H1 (cell line): ENCODE measurements around the gene LILRB2. TPM values are rescaled to one million over a fixed set of nuclear protein-coding genes. Genes with fewer than 3 reads are reported as not detected.

Experiments used
- CTCF ChIA-PET: fragments of 300-600 bp; sonication (Branson Sonifier 250); formaldehyde crosslinking; loops from one replicate; lab custom pipeline; 2021; ENCODE audit not compliant: partially characterized antibody; lab: Charles Lee
- POLR2A ChIA-PET: fragments of 300-600 bp; sonication (Branson Sonifier 250); formaldehyde crosslinking; loops from one replicate; lab custom pipeline; 2021; ENCODE audit warnings: inconsistent platforms; ENCODE audit not compliant: partially characterized antibody; lab: Charles Lee
- DNase-seq, 2 experiments: peaks; one replicate each; pipeline versions ENCODE4 v3.0.0 to v3.0.0-alpha.2; 2010 to 2022; ENCODE audit warnings: low spot score in 2 of 2, low read depth in 1 of 2, mixed read lengths in 1 of 2
- FAIRE-seq: peaks from 2 replicates; lab custom pipeline; 2011; peaks lifted over from hg19 to GRCh38; lab: Jason Lieb, UNC
- H2AFZ ChIP-seq: 2 replicates; pipeline ENCODE4 v1.8.1; 2012; ENCODE audit warnings: low read length, inconsistent platforms
- H2AK5ac ChIP-seq: 2 replicates; pipeline ENCODE4 v1.6.1; 2013; ENCODE audit warnings: low read depth, low read length
- H2BK120ac ChIP-seq: replicated peaks from 2 replicates; pipeline ENCODE3; 2013; ENCODE audit warnings: low read depth, low read length, inconsistent platforms
- H2BK12ac ChIP-seq: 2 replicates; pipeline ENCODE4 v1.6.1; 2013; ENCODE audit warnings: low read depth, low read length
- H2BK15ac ChIP-seq: 2 replicates; pipeline ENCODE4 v1.6.1; 2013; ENCODE audit warnings: low read length
- H2BK20ac ChIP-seq: 2 replicates; pipeline ENCODE4 v1.6.1; 2013; ENCODE audit warnings: low read length
- H2BK5ac ChIP-seq: 2 replicates; pipeline ENCODE4 v1.6.1; 2013; ENCODE audit warnings: low read depth, low read length
- H3K14ac ChIP-seq: 2 replicates; pipeline ENCODE4 v1.6.1; 2013; ENCODE audit warnings: inconsistent platforms; ENCODE audit not compliant: insufficient read length
- H3K18ac ChIP-seq: 2 replicates; pipeline ENCODE4 v1.6.1; 2013; ENCODE audit warnings: low read length; ENCODE audit errors: extremely low read depth
- H3K23ac ChIP-seq: 2 replicates; pipeline ENCODE4 v1.6.1; 2013; ENCODE audit warnings: inconsistent platforms; ENCODE audit not compliant: insufficient read length
- H3K23me2 ChIP-seq: 2 replicates; pipeline ENCODE4 v1.6.1; 2013; ENCODE audit warnings: low read depth, low read length
- H3K27ac ChIP-seq: 2 replicates; pipeline ENCODE4 v1.6.1; 2011; ENCODE audit warnings: low read depth, low read length, inconsistent platforms
- H3K27me3 ChIP-seq, 4 experiments: replicated peaks in 1 of 4; 1 replicate in 1 of 4; 2 replicates in 3 of 4; pipeline versions ENCODE4 v1.6.1 to v1.8.1; 2011 to 2013; ENCODE audit warnings: low read length in 3 of 4, mild to moderate bottlenecking in 3 of 4, inconsistent platforms in 2 of 4, mixed read lengths in 2 of 4, moderate library complexity in 1 of 4; ENCODE audit not compliant: control insufficient read depth in 3 of 4, insufficient read depth in 3 of 4; ENCODE audit errors: extremely low read depth in 1 of 4
- H3K36me3 ChIP-seq, 4 experiments: 2 replicates each; pipeline versions ENCODE4 v1.6.1 to v1.8.1; 2011 to 2013; ENCODE audit warnings: mild to moderate bottlenecking in 4 of 4, low read length in 3 of 4, moderate library complexity in 2 of 4, control low read depth in 1 of 4, inconsistent platforms in 1 of 4; ENCODE audit not compliant: insufficient read depth in 4 of 4, control insufficient read depth in 2 of 4
- H3K4ac ChIP-seq: replicated peaks from 2 replicates; pipeline ENCODE3; 2013; ENCODE audit warnings: low read length, low read depth, mixed read lengths, inconsistent platforms; ENCODE audit not compliant: insufficient read length
- H3K4me1 ChIP-seq, 4 experiments: replicated peaks in 1 of 4; 1 replicate in 1 of 4; 2 replicates in 3 of 4; pipeline versions ENCODE4 v1.6.1 to v1.8.1; 2011 to 2013; ENCODE audit warnings: low read length in 3 of 4, inconsistent platforms in 2 of 4, mixed read lengths in 1 of 4; ENCODE audit not compliant: insufficient read depth in 4 of 4, control insufficient read depth in 3 of 4
- H3K4me2 ChIP-seq, 2 experiments: 2 replicates each; pipeline versions ENCODE4 v1.6.1 to v1.8.1; 2011 to 2013; ENCODE audit warnings: low read depth in 2 of 2, low read length in 2 of 2, control low read depth in 1 of 2, inconsistent platforms in 1 of 2, mild to moderate bottlenecking in 1 of 2; ENCODE audit not compliant: insufficient read depth in 1 of 2
- H3K4me3 ChIP-seq, 4 experiments: fragments of 200-600, 300-600 bp in 1 of 4; sonication (generic), shearing (Covaris generic), sonication (Bioruptor Twin) in 1 of 4; 2 replicates each; pipeline versions ENCODE4 v1.5.1 to v1.8.1; 2011 to 2016; ENCODE audit warnings: low read length in 4 of 4, low read depth in 3 of 4, control low read depth in 2 of 4, inconsistent platforms in 2 of 4, mild to moderate bottlenecking in 2 of 4, mixed read lengths in 1 of 4, moderate library complexity in 1 of 4; ENCODE audit not compliant: insufficient read depth in 2 of 4; ENCODE audit errors: extremely low read depth in 1 of 4
- H3K56ac ChIP-seq: replicated peaks from 2 replicates; pipeline ENCODE3; 2013; ENCODE audit warnings: low read depth, mild to moderate bottlenecking, mixed read lengths, low read length, inconsistent platforms; ENCODE audit not compliant: insufficient read length
- H3K79me1 ChIP-seq: 2 replicates; pipeline ENCODE4 v1.6.1; 2013; ENCODE audit warnings: low read depth, low read length, control low read depth
- H3K79me2 ChIP-seq, 2 experiments: 2 replicates each; pipeline versions ENCODE4 v1.6.1 to v1.8.1; 2012 to 2013; ENCODE audit warnings: low read length in 2 of 2, mild to moderate bottlenecking in 2 of 2, inconsistent platforms in 1 of 2; ENCODE audit not compliant: insufficient read depth in 2 of 2, control insufficient read depth in 1 of 2
- H3K9ac ChIP-seq, 4 experiments: replicated peaks in 1 of 4; 1 replicate in 1 of 4; 2 replicates in 3 of 4; pipeline versions ENCODE4 v1.6.1 to v1.8.1; 2011 to 2013; ENCODE audit warnings: low read depth in 3 of 4, low read length in 3 of 4, control low read depth in 2 of 4, mild to moderate bottlenecking in 2 of 4, moderate library complexity in 2 of 4, inconsistent platforms in 1 of 4; ENCODE audit errors: extremely low read depth in 1 of 4
- H3K9me3 ChIP-seq, 2 experiments: 2 replicates each; pipeline versions ENCODE4 v1.6.1 to v1.8.1; 2012 to 2013; ENCODE audit warnings: mild to moderate bottlenecking in 2 of 2, moderate library complexity in 2 of 2, control low read depth in 1 of 2, inconsistent platforms in 1 of 2, low read depth in 1 of 2, low read length in 1 of 2, mixed read lengths in 1 of 2; ENCODE audit not compliant: insufficient read depth in 2 of 2
- H4K20me1 ChIP-seq, 2 experiments: replicated peaks in 1 of 2; 2 replicates each; pipeline versions ENCODE3 to v1.8.1; 2011 to 2013; ENCODE audit warnings: inconsistent platforms in 2 of 2, low read length in 2 of 2, mild to moderate bottlenecking in 1 of 2; ENCODE audit not compliant: insufficient read depth in 2 of 2, control insufficient read depth in 1 of 2
- H4K5ac ChIP-seq: 2 replicates; pipeline ENCODE4 v1.6.1; 2013; ENCODE audit warnings: low read length, low read depth, mixed read lengths, inconsistent platforms; ENCODE audit not compliant: insufficient read length
- H4K8ac ChIP-seq: 2 replicates; pipeline ENCODE4 v1.8.0; 2013; ENCODE audit warnings: mild to moderate bottlenecking, moderate library complexity, low read length, inconsistent platforms; ENCODE audit not compliant: insufficient read depth; ENCODE audit errors: extremely low read depth
- H4K91ac ChIP-seq: replicated peaks from 2 replicates; pipeline ENCODE3; 2013; ENCODE audit warnings: low read length, mixed read lengths, inconsistent platforms; ENCODE audit not compliant: insufficient read length
- CHD2 ChIP-seq: IDR thresholded peaks from 2 replicates; pipeline ENCODE4 v1.6.1; 2012; ENCODE audit warnings: low read length, improper control_type of control experiment
- GABPA ChIP-seq: IDR thresholded peaks from 2 replicates; pipeline ENCODE4 v1.6.1; 2011; ENCODE audit warnings: mild to moderate bottlenecking, low read length, moderate library complexity, borderline replicate concordance; ENCODE audit not compliant: insufficient read depth
- POLR2AphosphoS5 ChIP-seq: IDR thresholded peaks from 2 replicates; pipeline ENCODE4 v1.6.1; 2011; ENCODE audit warnings: low read depth, low read length
- RAD21 ChIP-seq, 2 experiments: IDR thresholded peaks in 1 of 2; conservative IDR thresholded peaks in 1 of 2; 2 replicates each; pipeline ENCODE4 v1.6.1; 2011; ENCODE audit warnings: low read depth in 2 of 2, low read length in 2 of 2, improper control_type of control experiment in 1 of 2, inconsistent platforms in 1 of 2, mild to moderate bottlenecking in 1 of 2, moderate library complexity in 1 of 2
- SIN3A ChIP-seq, 2 experiments: IDR thresholded peaks in 1 of 2; conservative IDR thresholded peaks in 1 of 2; 2 replicates each; pipeline ENCODE4 v1.6.1; 2011 to 2012; ENCODE audit warnings: low read length in 2 of 2, improper control_type of control experiment in 1 of 2, low read depth in 1 of 2, mild to moderate bottlenecking in 1 of 2
- SUZ12 ChIP-seq: fragments of 200-600 bp; sonication (generic); IDR thresholded peaks from 2 replicates; pipeline ENCODE4 v1.6.1; 2012; ENCODE audit warnings: mild to moderate bottlenecking, inconsistent platforms, low read length, moderate library complexity, mixed read lengths
- TBP ChIP-seq: IDR thresholded peaks from 2 replicates; pipeline ENCODE4 v1.6.1; 2011; ENCODE audit warnings: low read depth, low read length, improper control_type of control experiment
- TEAD4 ChIP-seq: IDR thresholded peaks from 2 replicates; pipeline ENCODE4 v1.6.1; 2012; ENCODE audit warnings: low read depth, low read length, inconsistent platforms, mixed read lengths
- YY1 ChIP-seq: IDR thresholded peaks from 2 replicates; pipeline ENCODE4 v1.6.1; 2011; ENCODE audit warnings: low read depth, mild to moderate bottlenecking, low read length
- WGBS, 2 experiments: shearing (Covaris generic) in 1 of 2; methylation state at CpG; one replicate each; pipeline versions ENCODE4 v1.1.6 to v1.1.7; 2013 to 2015; ENCODE audit warnings: low lambda C conversion rate in 2 of 2, mixed read lengths in 2 of 2, inconsistent platforms in 1 of 2, low coverage in 1 of 2, missing lambda C conversion rate in 1 of 2; ENCODE audit not compliant: insufficient replicate concordance in 2 of 2, insufficient coverage in 1 of 2, insufficient read length in 1 of 2; ENCODE audit errors: extremely low coverage in 1 of 2, missing lambda C conversion rate in 1 of 2; 5-methylcytosine and 5-hydroxymethylcytosine counted together
- polyA plus RNA-seq, 7 experiments: library from polyadenylated mRNA; depleted of rRNA in 3 of 7; stranded (reverse) in 5 of 7; unstranded in 2 of 7; fragments of >200 nt in 5 of 7; fragments of 200-250 nt in 2 of 7; gene quantifications; 1 replicate in 5 of 7; 2 replicates in 1 of 7; 4 replicates in 1 of 7; pipeline versions ENCODE4 v1.2.1 to v1.2.3, GENCODE V29; 2011 to 2013; ENCODE audit warnings: missing spikeins in 2 of 7, mixed read lengths in 2 of 7
- total RNA-seq: library from RNA; stranded (reverse); fragmentation: NEBNext Ultra II Directional; extraction: Animal tissue kit (Norgen Biotek cat#: 25700); gene quantifications from 2 replicates; pipeline ENCODE4 v1.2.1, GENCODE V29; 2021

LILRB2 gene
- total and polyA plus RNA-seq, 2 of the 8 experiments (the other 6 are each of a cell fraction or from before 2014, with no cell fraction given), result not detected

GRCh38 chr19:54329476-54330165 lies 48.7 kb upstream of the LILRB2 start:
- Histone ChIP-seq H3K9me3 (no peaks in the 10 kb centered on the region), H2AK5ac (no peak overlapping the region), H3K27ac (no peak overlapping the region), H3K4me2 (no peak overlapping the region), H3K79me2 (no peaks in the 10 kb centered on the region), H2BK120ac (no peak overlapping the region), H2BK15ac (no peak overlapping the region; the same call in 1 of the 2 replicates), H2BK20ac (no peak overlapping the region), H3K4me3 (no peak overlapping the region), H3K4me1 (peaks cover 0 to 4% (median 3%) of the 10 kb centered on the region in 4 experiments; a peak in 5 of 7 replicates), H2BK5ac (no peak overlapping the region), H4K5ac (no peak overlapping the region), H2BK12ac (no peak overlapping the region), H3K14ac (no peak overlapping the region), H3K36me3 (no peaks in the 10 kb centered on the region), H3K9ac (no peak overlapping the region), H3K27me3 (peaks cover 0 to 2% (median 0%) of the 10 kb centered on the region in 4 experiments; a peak in 1 of 7 replicates), H3K79me1 (no peaks in the 10 kb centered on the region), H2AFZ (no peak overlapping the region), H3K4ac (no peak overlapping the region), H3K23ac (no peak overlapping the region), H3K56ac (no peak overlapping the region), H3K23me2 (no peaks in the 10 kb centered on the region), H4K91ac (no peak overlapping the region), H4K20me1 (no peaks in the 10 kb centered on the region), H4K8ac (no peak overlapping the region), H3K18ac (no peak overlapping the region)
- 91% methylated on average over 12 of the region's 14 CpGs; no CpG with 5 or more reads in 1 of the 2 experiments for WGBS, 2 experiments
- TF ChIP-seq TEAD4 (no peak), SIN3A (conservative IDR thresholded peaks at IDR 0.05 in 1 of 2, IDR thresholded peaks at IDR 0.05 in 1 of 2; ENCODE audit: low read depth in 1 of 2, low read length in 2 of 2) (no peak), GABPA (no peak), SUZ12 (no peak), RAD21 (IDR thresholded peaks at IDR 0.05 in 1 of 2, conservative IDR thresholded peaks at IDR 0.05 in 1 of 2; ENCODE audit: low read depth in 2 of 2, low read length in 2 of 2) (no peak), YY1 (no peak), TBP (no peak), POLR2AphosphoS5 (no peak), CHD2 (no peak)
- ChIA-PET CTCF (interaction anchor here (0.6 to 1.6 kb wide), 5 partner anchors 16 to 63 kb away, joined by 3 to 9 read pairs (median 4); no protein-coding TSS in a partner anchor), POLR2A (interaction anchor here (0.6 to 1.1 kb wide), 2 partner anchors 117 to 121 kb away, joined by 3 to 5 read pairs; no protein-coding TSS in a partner anchor)
- DNase-seq, result no peak
- no peak for FAIRE-seq
